Ishikawa (cell line): ENCODE results near the gene WDR90.

Experiments used
- CEBPB ChIP-seq: IDR thresholded peaks from 2 replicates; pipeline ENCODE4 v1.6.1; 2012
- CREB1 ChIP-seq: IDR thresholded peaks from 2 replicates; pipeline ENCODE4 v1.6.1; 2012; ENCODE audit warnings: low read depth
- EGR1 ChIP-seq: IDR thresholded peaks from 2 replicates; pipeline ENCODE4 v1.6.1; 2012
- EP300 ChIP-seq: IDR thresholded peaks from 2 replicates; pipeline ENCODE4 v1.6.1; 2012; ENCODE audit warnings: borderline replicate concordance
- FOXM1 ChIP-seq: IDR thresholded peaks from 2 replicates; pipeline ENCODE4 v1.6.1; 2012; ENCODE audit warnings: low read depth, borderline replicate concordance
- MAX ChIP-seq: IDR thresholded peaks from 2 replicates; pipeline ENCODE4 v1.6.1; 2012
- NFIC ChIP-seq: IDR thresholded peaks from 2 replicates; pipeline ENCODE4 v1.6.1; 2012
- RAD21 ChIP-seq: IDR thresholded peaks from 2 replicates; pipeline ENCODE4 v1.6.1; 2012; ENCODE audit warnings: low read depth
- REST ChIP-seq: IDR thresholded peaks from 2 replicates; pipeline ENCODE4 v1.6.1; 2012; ENCODE audit warnings: low read depth, mild to moderate bottlenecking
- TAF1 ChIP-seq: IDR thresholded peaks from 2 replicates; pipeline ENCODE4 v1.6.1; 2012; ENCODE audit warnings: low read depth, mild to moderate bottlenecking
- TCF12 ChIP-seq: IDR thresholded peaks from 2 replicates; pipeline ENCODE4 v1.6.1; 2012; ENCODE audit warnings: low read depth
- TEAD4 ChIP-seq: IDR thresholded peaks from 2 replicates; pipeline ENCODE4 v1.6.1; 2012
- USF1 ChIP-seq: IDR thresholded peaks from 2 replicates; pipeline ENCODE4 v1.6.1; 2012
- YY1 ChIP-seq: IDR thresholded peaks from 2 replicates; pipeline ENCODE4 v1.6.1; 2012; ENCODE audit warnings: low read depth
- ZBTB7A ChIP-seq: IDR thresholded peaks from 2 replicates; pipeline ENCODE4 v1.6.1; 2012; ENCODE audit warnings: low read depth

Gene WDR90

GRCh38 chr16:695355-696089 lies 46.4 kb downstream of the WDR90 start:
- no peak; the same call in 1 of the 2 replicates for TF ChIP-seq REST
- peak; percentile 99 for TF ChIP-seq MAX
- TF ChIP-seq EP300: peak; percentile 53; the same call in 1 of the 2 replicates
- TF ChIP-seq TCF12: peak; percentile 79
- no peak; the same call in 1 of the 2 replicates for TF ChIP-seq FOXM1
- TF ChIP-seq NFIC: peak; percentile 79
- peak; percentile 66 for TF ChIP-seq TEAD4
- no peak; the same call in 1 of the 2 replicates for TF ChIP-seq CREB1
- no peak for TF ChIP-seq ZBTB7A
- TF ChIP-seq USF1: peak; percentile 92
- TF ChIP-seq YY1: peak; percentile 81
- peak; percentile 48; the same call in 1 of the 2 replicates for TF ChIP-seq EGR1
- TF ChIP-seq CEBPB: peak; percentile 62; the same call in 1 of the 2 replicates
- TF ChIP-seq RAD21: peak; percentile 7; the same call in 1 of the 2 replicates
- TF ChIP-seq TAF1: no peak

GRCh38 chr16:698911-699671 lies 49.9 kb downstream of the WDR90 start:
- TF ChIP-seq FOXM1 (no peak), TAF1 (no peak), USF1 (no peak), NFIC (no peak), EP300 (no peak), TEAD4 (no peak), RAD21 (no peak), CREB1 (no peak), TCF12 (no peak), YY1 (no peak), MAX (no peak), REST (no peak), EGR1 (no peak), ZBTB7A (no peak)

- TF ChIP-seq YY1: no peak
- no peak for TF ChIP-seq CEBPB
- TF ChIP-seq REST: peak; percentile 97
- TF ChIP-seq TCF12: no peak
- TF ChIP-seq FOXM1: no peak
- TF ChIP-seq EP300: no peak
- no peak for TF ChIP-seq CREB1
- peak; percentile 61; the same call in 1 of the 2 replicates for TF ChIP-seq ZBTB7A
- TF ChIP-seq RAD21: no peak
- TF ChIP-seq USF1: no peak
- TF ChIP-seq NFIC: no peak
- peak; percentile 22; the same call in 1 of the 2 replicates for TF ChIP-seq MAX
These were observed 51.8 kb downstream of the WDR90 start for GRCh38 chr16:700684-701584.
